HG02852 (cell line): ENCODE measurements around the gene LRCH2.

Experiments used
- ATAC-seq: cut with Tn5 transposase; IDR thresholded peaks from one replicate; pipeline ENCODE4 v1.9.1; 2021; ENCODE audit warnings: mild to moderate bottlenecking, moderate library complexity; ENCODE audit not compliant: unreplicated experiment

Gene LRCH2

DNA sequence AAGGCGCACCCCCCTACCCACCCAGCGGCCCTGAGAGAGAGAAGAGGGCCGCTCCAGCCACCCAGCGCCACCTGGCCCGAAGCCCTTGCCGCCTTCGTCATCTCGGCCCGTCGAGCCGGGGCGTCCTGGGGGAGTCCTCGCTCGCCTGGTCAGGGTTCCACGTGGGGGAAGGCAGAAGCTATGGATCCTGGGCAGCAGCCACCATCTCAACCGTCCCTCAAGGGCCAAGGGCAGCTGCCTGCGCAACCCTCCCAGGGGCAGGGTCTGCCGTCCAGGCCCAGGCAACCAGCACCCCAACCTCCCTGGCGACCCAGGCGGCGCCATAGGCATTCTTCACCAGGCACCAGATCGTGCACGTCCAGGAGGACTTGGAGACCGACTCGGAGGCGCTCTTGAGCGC is 165.0 kb downstream of the LRCH2 start:
- no peak for ATAC-seq

DNA sequence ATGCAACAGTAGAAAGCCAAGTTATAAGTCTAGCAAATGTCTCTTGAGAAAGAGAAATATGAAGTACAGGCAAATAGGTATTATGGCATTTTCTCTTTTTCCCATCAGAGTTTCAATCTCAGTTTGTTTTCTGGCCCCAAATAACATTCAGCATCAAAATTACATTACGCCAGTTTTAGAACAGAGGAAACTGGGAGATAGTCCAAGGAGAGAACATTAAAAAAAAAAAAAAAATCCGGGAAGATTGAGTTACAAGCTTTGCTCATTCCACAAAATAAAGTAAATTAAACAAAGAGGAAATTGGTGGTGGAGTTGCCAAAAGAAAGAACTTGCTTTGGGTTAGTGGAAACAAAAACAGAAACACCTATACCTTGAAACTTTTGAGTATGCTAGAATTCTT is 166.1 kb downstream of the LRCH2 start:
- no peak for ATAC-seq

DNA sequence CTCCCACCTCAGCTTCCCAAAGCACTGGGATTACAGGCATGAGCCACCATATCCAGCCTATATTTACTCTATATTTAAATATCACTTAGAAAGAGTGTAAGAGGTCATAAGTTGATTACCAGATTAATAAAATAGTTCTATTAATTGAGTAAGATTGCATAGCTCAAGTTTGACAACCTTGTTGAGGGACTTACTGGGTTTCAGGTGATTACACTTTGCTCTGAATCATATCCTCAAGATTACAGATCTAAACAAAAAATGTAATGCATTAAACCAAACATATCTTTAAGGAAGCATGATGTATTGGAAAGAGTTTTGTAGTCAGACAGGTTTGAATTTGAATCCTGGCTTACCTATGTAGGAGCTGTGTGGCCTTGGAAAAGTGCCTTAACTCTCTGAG is 168.6 kb downstream of the LRCH2 start:
- ATAC-seq, result no peak
